Astrocyte of the cerebellum (primary cell): ENCODE data around the gene CEMIP.

Experiments
- DNase-seq: peaks from one replicate; pipeline ENCODE4 v3.0.0-alpha.2; 2011; ENCODE audit warnings: low read depth
- H3K4me3 ChIP-seq: 2 replicates; pipeline ENCODE4 v1.5.1; 2011; ENCODE audit warnings: mild to moderate bottlenecking, low read depth, low read length, moderate library complexity
- CTCF ChIP-seq: IDR thresholded peaks from 2 replicates; pipeline ENCODE4 v1.5.1; 2012; ENCODE audit warnings: low read length, low read depth, moderate library complexity, mild to moderate bottlenecking; ENCODE audit errors: missing control alignments
- in situ Hi-C: cut with HindIII; loops from 2 replicates; pipeline ENCODE4 v1.10.0; 2017; ENCODE audit warnings: low sequenced_read_pairs

CEMIP gene

GRCh38 chr15:80972276-80972675 lies 193.1 kb downstream of the CEMIP start:
- no peak overlapping the region for H3K4me3 ChIP-seq
- TF ChIP-seq CTCF: no peak
- DNase-seq: no peak
- in situ Hi-C loops: no loop called here

- H3K4me3 ChIP-seq: no peak overlapping the region
- DNase-seq: no peak
- TF ChIP-seq CTCF: no peak
- in situ Hi-C loops: no loop called here
Observed at GRCh38 chr15:80974914-80975313, 195.7 kb downstream of the CEMIP start.

GRCh38 chr15:80976851-80977250 lies 197.7 kb downstream of the CEMIP start:
- in situ Hi-C loops: no loop called here
- no peak for DNase-seq
- no peak overlapping the region for H3K4me3 ChIP-seq
- no peak for TF ChIP-seq CTCF

- peak; percentile 61 for TF ChIP-seq CTCF
- DNase-seq: no peak
- H3K4me3 ChIP-seq: no peak overlapping the region
- in situ Hi-C loops: no loop called here
Observed at GRCh38 chr15:80977627-80978036, 198.5 kb downstream of the CEMIP start.

- no peak for TF ChIP-seq CTCF
- no peak overlapping the region for H3K4me3 ChIP-seq
- in situ Hi-C loops: no loop called here
- DNase-seq: no peak
Observed at GRCh38 chr15:80978685-80979329, 199.6 kb downstream of the CEMIP start.

- in situ Hi-C loops: no loop called here
- TF ChIP-seq CTCF: no peak
- no peak overlapping the region for H3K4me3 ChIP-seq
- no peak for DNase-seq
Observed at GRCh38 chr15:80979538-80980200, 200.5 kb downstream of the CEMIP start.

GRCh38 chr15:80982205-80982604 lies 203.0 kb downstream of the CEMIP start:
- no peak overlapping the region for H3K4me3 ChIP-seq
- DNase-seq: no peak
- in situ Hi-C loops: no loop called here
- TF ChIP-seq CTCF: no peak
